ENCODE results near the gene ATP8A2. TPM values are rescaled to one million over a fixed set of nuclear protein-coding genes. Genes with fewer than 3 reads are reported as not detected.

Gene ATP8A2
- total RNA-seq, 2 donors from 2014 or later: 1.6 to 2.9 TPM

DNA sequence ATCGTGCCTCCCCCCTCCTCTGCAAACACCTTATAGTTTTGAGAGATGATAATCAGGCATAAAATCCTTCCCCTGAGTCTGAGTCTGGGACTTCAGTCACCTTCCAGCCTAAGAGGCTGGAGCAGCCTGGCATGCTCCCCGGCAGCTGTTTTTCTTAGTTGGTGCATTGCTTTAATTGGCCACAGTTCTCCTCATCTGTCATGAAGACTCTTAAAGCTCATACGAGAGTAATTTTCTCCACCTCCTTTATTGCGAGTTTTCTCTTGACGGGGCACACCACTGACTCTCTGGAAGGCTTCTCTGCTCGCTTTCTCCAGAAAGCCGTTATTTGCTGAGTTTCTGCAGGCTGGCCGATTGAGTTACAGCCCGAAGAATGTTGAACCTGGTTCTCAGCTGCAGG lies 310.5 kb downstream of the ATP8A2 start:
- TF ChIP-seq, protein P1, sequence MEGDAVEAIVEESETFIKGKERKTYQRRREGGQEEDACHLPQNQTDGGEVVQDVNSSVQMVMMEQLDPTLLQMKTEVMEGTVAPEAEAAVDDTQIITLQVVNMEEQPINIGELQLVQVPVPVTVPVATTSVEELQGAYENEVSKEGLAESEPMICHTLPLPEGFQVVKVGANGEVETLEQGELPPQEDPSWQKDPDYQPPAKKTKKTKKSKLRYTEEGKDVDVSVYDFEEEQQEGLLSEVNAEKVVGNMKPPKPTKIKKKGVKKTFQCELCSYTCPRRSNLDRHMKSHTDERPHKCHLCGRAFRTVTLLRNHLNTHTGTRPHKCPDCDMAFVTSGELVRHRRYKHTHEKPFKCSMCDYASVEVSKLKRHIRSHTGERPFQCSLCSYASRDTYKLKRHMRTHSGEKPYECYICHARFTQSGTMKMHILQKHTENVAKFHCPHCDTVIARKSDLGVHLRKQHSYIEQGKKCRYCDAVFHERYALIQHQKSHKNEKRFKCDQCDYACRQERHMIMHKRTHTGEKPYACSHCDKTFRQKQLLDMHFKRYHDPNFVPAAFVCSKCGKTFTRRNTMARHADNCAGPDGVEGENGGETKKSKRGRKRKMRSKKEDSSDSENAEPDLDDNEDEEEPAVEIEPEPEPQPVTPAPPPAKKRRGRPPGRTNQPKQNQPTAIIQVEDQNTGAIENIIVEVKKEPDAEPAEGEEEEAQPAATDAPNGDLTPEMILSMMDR (conservative IDR thresholded peaks at IDR 0.05): no peak
- Histone ChIP-seq H3K27me3 (ENCODE audit: control insufficient read depth, insufficient read depth, low read length, poor library complexity, severe bottlenecking) (no peaks in the 10 kb centered on the region), H3K9me3 (ENCODE audit: control insufficient read depth, low read length) (no peaks in the 10 kb centered on the region), H3K27ac (ENCODE audit: low read depth, low read length) (no peak overlapping the region), H3K4me1 (ENCODE audit: control insufficient read depth, insufficient read depth, low read length) (no peaks in the 10 kb centered on the region), H3K36me3 (ENCODE audit: control insufficient read depth, insufficient read depth, low read length) (no peaks in the 10 kb centered on the region), H3K9ac (ENCODE audit: extremely low read depth, low read length, poor library complexity, severe bottlenecking) (no peak overlapping the region), H3K4me3 (ENCODE audit: low read length) (no peak overlapping the region)
- peaks cover 6% of the 10 kb centered on the region for H3K4me1 Mint-ChIP-seq
- no peak overlapping the region for H3K27ac Mint-ChIP-seq
- H3K4me3 Mint-ChIP-seq: no peak overlapping the region
- no peaks in the 10 kb centered on the region for H3K9me3 Mint-ChIP-seq
- WGBS, 2 experiments (ENCODE audit: insufficient coverage in 1 of 2, insufficient read length in 1 of 2): 92 to 95% methylated on average over 8 to 9 of the region's 9 CpGs
- no peaks in the 10 kb centered on the region for H3K27me3 Mint-ChIP-seq (ENCODE audit: insufficient read depth)
- H3K36me3 Mint-ChIP-seq (ENCODE audit: low read depth): no peaks in the 10 kb centered on the region
- DNase-seq: no peak

DNA sequence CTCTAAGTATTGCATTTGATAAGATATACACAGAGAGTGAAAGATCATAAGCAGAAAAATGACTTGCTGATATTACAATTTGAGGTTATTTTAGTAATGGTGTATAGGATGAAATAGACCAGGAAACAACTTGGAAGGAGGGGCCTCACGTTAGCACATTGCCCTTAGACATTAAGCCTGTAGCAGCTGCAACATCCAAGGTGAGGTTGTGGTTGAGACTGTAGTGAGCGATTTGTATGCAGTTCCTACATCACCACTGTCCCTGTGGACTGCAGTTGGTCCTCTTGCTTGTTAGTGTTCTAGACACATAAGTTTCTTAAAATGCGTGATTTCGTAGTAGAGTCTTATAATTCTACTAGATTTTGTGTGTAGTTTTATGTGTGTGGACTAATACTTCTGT lies 311.3 kb downstream of the ATP8A2 start:
- no peaks in the 10 kb centered on the region for H3K36me3 ChIP-seq (ENCODE audit: control insufficient read depth, insufficient read depth, low read length)
- Mint-ChIP-seq H3K9me3 (no peaks in the 10 kb centered on the region), H3K27me3 (ENCODE audit: insufficient read depth) (no peaks in the 10 kb centered on the region), H3K27ac (no peak overlapping the region), H3K36me3 (ENCODE audit: low read depth) (no peaks in the 10 kb centered on the region), H3K4me3 (no peak overlapping the region), H3K4me1 (peaks cover 14% of the 10 kb centered on the region)
- TF ChIP-seq, protein P1 (conservative IDR thresholded peaks at IDR 0.05): no peak
- no peak overlapping the region for H3K27ac ChIP-seq (ENCODE audit: low read depth, low read length)
- no peak for DNase-seq
- H3K4me1 ChIP-seq (ENCODE audit: control insufficient read depth, insufficient read depth, low read length): peaks cover 4% of the 10 kb centered on the region
- H3K27me3 ChIP-seq (ENCODE audit: control insufficient read depth, insufficient read depth, low read length, poor library complexity, severe bottlenecking): no peaks in the 10 kb centered on the region
- H3K9ac ChIP-seq (ENCODE audit: extremely low read depth, low read length, poor library complexity, severe bottlenecking): no peak overlapping the region
- 94 to 100% methylated on average over 1 to 4 of the region's 4 CpGs for WGBS, 2 experiments (ENCODE audit: insufficient coverage in 1 of 2, insufficient read length in 1 of 2)
- H3K4me3 ChIP-seq (ENCODE audit: low read length): no peak overlapping the region
- no peaks in the 10 kb centered on the region for H3K9me3 ChIP-seq (ENCODE audit: control insufficient read depth, low read length)

DNA sequence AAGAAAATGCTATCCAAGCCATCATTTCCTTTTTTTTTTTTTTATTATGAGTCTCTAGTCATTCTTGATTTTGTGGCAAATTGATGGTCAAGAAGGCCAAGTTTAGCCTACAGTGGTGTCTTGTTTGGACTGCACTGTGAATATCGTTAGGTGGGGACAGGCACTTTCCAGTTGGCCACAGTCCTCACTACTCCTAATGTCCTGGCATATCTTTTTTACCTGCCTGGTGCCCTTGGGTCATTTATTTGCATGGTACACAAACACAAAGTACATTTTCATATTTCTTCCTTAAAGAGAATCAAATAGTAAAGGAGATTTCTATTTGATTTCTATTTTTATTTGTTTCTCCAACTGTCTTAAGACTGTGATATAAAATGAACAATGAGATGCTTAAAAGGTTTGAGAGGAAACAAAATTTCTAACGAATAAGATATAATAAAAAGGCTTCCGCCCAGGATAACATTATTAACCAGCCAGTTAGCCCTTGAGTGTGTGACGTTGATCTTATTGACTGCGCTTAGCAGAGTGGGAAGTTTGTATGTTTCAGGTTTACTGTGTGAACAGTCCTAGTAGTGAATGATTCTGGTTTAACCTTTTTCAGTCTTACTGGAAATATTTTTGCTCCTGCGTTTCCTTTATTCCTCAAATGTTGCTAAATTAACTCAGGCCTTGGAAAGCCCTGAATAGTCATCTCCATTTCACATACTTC lies 312.0 kb downstream of the ATP8A2 start:
- Histone ChIP-seq H3K27ac (ENCODE audit: low read depth, low read length) (no peak overlapping the region), H3K9ac (ENCODE audit: extremely low read depth, low read length, poor library complexity, severe bottlenecking) (no peak overlapping the region), H3K9me3 (ENCODE audit: control insufficient read depth, low read length) (no peaks in the 10 kb centered on the region), H3K4me3 (ENCODE audit: low read length) (no peak overlapping the region), H3K4me1 (ENCODE audit: control insufficient read depth, insufficient read depth, low read length) (peaks cover 8% of the 10 kb centered on the region), H3K36me3 (ENCODE audit: control insufficient read depth, insufficient read depth, low read length) (no peaks in the 10 kb centered on the region), H3K27me3 (ENCODE audit: control insufficient read depth, insufficient read depth, low read length, poor library complexity, severe bottlenecking) (no peaks in the 10 kb centered on the region)
- Mint-ChIP-seq H3K4me3 (no peak overlapping the region), H3K4me1 (peaks cover 18% of the 10 kb centered on the region), H3K27ac (no peak overlapping the region), H3K27me3 (ENCODE audit: insufficient read depth) (no peaks in the 10 kb centered on the region), H3K9me3 (no peaks in the 10 kb centered on the region), H3K36me3 (ENCODE audit: low read depth) (no peaks in the 10 kb centered on the region)
- no peak for DNase-seq
- 88 to 96% methylated on average over 2 to 6 of the region's 6 CpGs for WGBS, 2 experiments (ENCODE audit: insufficient coverage in 1 of 2, insufficient read length in 1 of 2)
- TF ChIP-seq, protein P1 (conservative IDR thresholded peaks at IDR 0.05): no peak

All from endodermal cell (in vitro differentiated cells).